Gastroesophageal sphincter (tissue), 3 donors: ENCODE data around the gene MTRF1.

Experiments
- CTCF ChIP-seq, 4 experiments: fragments of 200-600 bp in 2 of 4; fragments of 450-650 bp in 2 of 4; sonication (generic) in 1 of 4; IDR thresholded peaks; one replicate each; pipeline ENCODE4 v1.5.1; 2017 to 2019; ENCODE audit warnings: antibody characterized with exemption in 4 of 4, mild to moderate bottlenecking in 2 of 4, moderate library complexity in 2 of 4
- EP300 ChIP-seq: sonication (generic); formaldehyde crosslinking; IDR thresholded peaks from one replicate; pipeline ENCODE4 v1.6.1; 2017; ENCODE audit warnings: antibody characterized with exemption, mild to moderate bottlenecking

DNA sequence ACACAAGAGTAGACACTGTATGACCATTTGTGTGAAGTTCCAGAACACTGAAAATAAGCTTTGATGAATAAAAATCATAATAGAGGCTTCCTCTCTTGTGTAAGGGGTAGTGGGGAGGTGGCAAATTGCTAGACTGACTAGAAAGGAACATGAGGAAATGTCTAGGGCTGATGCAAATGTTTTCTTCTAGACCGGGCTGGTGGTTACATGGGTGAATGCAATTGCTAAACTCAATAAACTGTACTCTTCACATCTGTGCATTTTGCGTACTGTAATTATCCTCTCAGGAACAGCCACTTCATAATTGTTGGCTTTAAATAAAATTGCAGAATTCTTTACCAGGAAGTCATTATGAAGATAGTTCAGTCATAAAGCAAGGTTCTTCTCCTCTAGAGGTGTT lies 63.9 kb downstream of the MTRF1 start:
- TF ChIP-seq CTCF (IDR thresholded peaks at IDR 0.05) (no peak), EP300 (no peak)
